Measurements from ENCODE around the gene MEOX1.

Gene MEOX1

GRCh38 chr17:43599835-43600234, 61.9 kb downstream of the MEOX1 start:
- no peak for TF ChIP-seq REST (IDR thresholded peaks at IDR 0.05; ENCODE audit: insufficient read depth in 1 of 2, low read depth in 2 of 2, low read length in 2 of 2)
- no peak for TF ChIP-seq TAF1 (IDR thresholded peaks at IDR 0.05; ENCODE audit: borderline replicate concordance, insufficient read depth, low read length)
- no peak for TF ChIP-seq SIN3A (IDR thresholded peaks at IDR 0.05; ENCODE audit: borderline replicate concordance, insufficient read depth, low read length)
- no peak for TF ChIP-seq POLR2AphosphoS5 (IDR thresholded peaks at IDR 0.05; ENCODE audit: low read depth, low read length)

- no peak for TF ChIP-seq TAF1 (IDR thresholded peaks at IDR 0.05; ENCODE audit: borderline replicate concordance, insufficient read depth, low read length)
Observed at GRCh38 chr17:43599046-43599395, 62.7 kb downstream of the MEOX1 start.

- TF ChIP-seq TAF1 (IDR thresholded peaks at IDR 0.05; ENCODE audit: borderline replicate concordance, insufficient read depth, low read length) = no peak
- no peak for TF ChIP-seq POLR2AphosphoS5 (IDR thresholded peaks at IDR 0.05; ENCODE audit: low read depth, low read length)
- TF ChIP-seq SIN3A (IDR thresholded peaks at IDR 0.05; ENCODE audit: borderline replicate concordance, insufficient read depth, low read length) = no peak
- no peak for TF ChIP-seq FOXP2 (optimal IDR thresholded peaks at IDR 0.05; ENCODE audit: borderline replicate concordance, extremely low read depth, extremely low read length, insufficient read depth)
- TF ChIP-seq REST (IDR thresholded peaks at IDR 0.05; ENCODE audit: insufficient read depth in 1 of 2, low read depth in 2 of 2, low read length in 2 of 2) = no peak
Observed at GRCh38 chr17:43598357-43599045, 63.2 kb downstream of the MEOX1 start.

GRCh38 chr17:43597624-43598356, 63.9 kb downstream of the MEOX1 start:
- TF ChIP-seq REST (IDR thresholded peaks at IDR 0.05; ENCODE audit: insufficient read depth in 1 of 2, low read depth in 2 of 2, low read length in 2 of 2) (no peak), FOXP2 (optimal IDR thresholded peaks at IDR 0.05; ENCODE audit: borderline replicate concordance, extremely low read depth, extremely low read length, insufficient read depth) (no peak), POLR2AphosphoS5 (IDR thresholded peaks at IDR 0.05; ENCODE audit: low read depth, low read length) (no peak), TAF1 (IDR thresholded peaks at IDR 0.05; ENCODE audit: borderline replicate concordance, insufficient read depth, low read length) (no peak), SIN3A (IDR thresholded peaks at IDR 0.05; ENCODE audit: borderline replicate concordance, insufficient read depth, low read length) (no peak)

- no peak for TF ChIP-seq POLR2AphosphoS5 (IDR thresholded peaks at IDR 0.05; ENCODE audit: low read depth, low read length)
- no peak for TF ChIP-seq SIN3A (IDR thresholded peaks at IDR 0.05; ENCODE audit: borderline replicate concordance, insufficient read depth, low read length)
- TF ChIP-seq FOXP2 (optimal IDR thresholded peaks at IDR 0.05; ENCODE audit: borderline replicate concordance, extremely low read depth, extremely low read length, insufficient read depth) = no peak
Observed at GRCh38 chr17:43595466-43595865, 66.3 kb downstream of the MEOX1 start.

GRCh38 chr17:43591779-43592562, 69.8 kb downstream of the MEOX1 start:
- no peak for TF ChIP-seq TAF1 (IDR thresholded peaks at IDR 0.05; ENCODE audit: borderline replicate concordance, insufficient read depth, low read length)
- TF ChIP-seq FOXP2 (optimal IDR thresholded peaks at IDR 0.05; ENCODE audit: borderline replicate concordance, extremely low read depth, extremely low read length, insufficient read depth) = peak; percentile 67
- peak; percentile 95; the same call in 1 of the 2 replicates for TF ChIP-seq SIN3A (IDR thresholded peaks at IDR 0.05; ENCODE audit: borderline replicate concordance, insufficient read depth, low read length)
- no peak for TF ChIP-seq POLR2AphosphoS5 (IDR thresholded peaks at IDR 0.05; ENCODE audit: low read depth, low read length)
- TF ChIP-seq REST (IDR thresholded peaks at IDR 0.05; ENCODE audit: insufficient read depth in 1 of 2, low read depth in 2 of 2, low read length in 2 of 2) = peak in 1 of 2 experiments; percentile 63; a peak in 2 of 4 replicates
